ENCODE measurements around the gene CDH4.

CDH4 gene

DNA sequence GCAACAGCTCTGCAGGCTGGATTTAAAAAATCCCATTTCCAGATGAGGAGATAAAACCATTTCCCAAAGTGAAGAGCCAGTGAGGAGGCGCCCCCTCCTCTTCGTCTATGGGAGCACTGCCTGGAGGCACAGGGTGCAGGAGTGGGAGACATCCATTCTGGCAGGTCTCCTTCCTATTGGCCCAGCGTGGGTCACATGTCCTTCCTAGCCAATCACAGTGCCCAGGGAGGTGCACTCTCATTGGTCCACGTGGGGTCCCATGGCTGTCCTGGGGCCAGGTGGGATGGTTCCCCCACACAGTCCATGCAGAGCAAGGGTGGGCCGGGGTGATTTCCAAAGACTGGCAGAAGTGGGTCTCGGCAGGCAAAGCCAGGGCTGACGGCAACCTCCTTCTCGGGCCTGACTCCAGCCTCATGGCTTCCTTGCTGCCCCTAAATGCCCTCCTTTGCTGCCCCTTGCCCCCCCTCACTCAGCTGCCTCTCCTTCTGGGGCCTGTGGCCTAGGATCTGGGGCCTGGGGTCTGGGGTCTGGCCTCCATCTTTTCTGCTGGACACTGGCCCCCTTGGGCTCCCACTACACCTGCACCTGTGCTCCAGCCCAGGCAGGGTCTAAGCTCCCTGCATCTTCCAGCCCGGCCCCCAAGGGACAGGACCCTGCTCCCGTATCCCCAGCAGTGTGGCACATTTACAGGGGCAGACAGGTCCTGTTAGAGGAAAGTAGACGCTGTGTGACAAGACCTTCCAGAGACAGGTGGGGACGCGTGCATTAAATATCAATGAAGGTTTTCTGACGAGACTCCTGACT is 581.9 kb downstream of the CDH4 start:
- no peaks in the 10 kb centered on the region for H3K9me3 ChIP-seq (ENCODE audit: low read length)
- no peaks in the 10 kb centered on the region for H3K4me1 ChIP-seq (ENCODE audit: insufficient read depth, low read length)
- no peak overlapping the region for H3K4me3 ChIP-seq (ENCODE audit: low read depth in 1 of 2, low read length in 2 of 2)
- no peaks in the 10 kb centered on the region for H3K36me3 ChIP-seq (ENCODE audit: insufficient read depth, low read length)
- H3K27ac ChIP-seq (ENCODE audit: low read depth, low read length) = no peak overlapping the region
- no peak overlapping the region for H3K9ac ChIP-seq (ENCODE audit: low read length)
- peaks cover 0 to 9% of the 10 kb centered on the region in 2 donors for H3K27me3 ChIP-seq (ENCODE audit: control insufficient read depth in 1 of 2, insufficient read depth in 2 of 2, low read length in 2 of 2)

DNA sequence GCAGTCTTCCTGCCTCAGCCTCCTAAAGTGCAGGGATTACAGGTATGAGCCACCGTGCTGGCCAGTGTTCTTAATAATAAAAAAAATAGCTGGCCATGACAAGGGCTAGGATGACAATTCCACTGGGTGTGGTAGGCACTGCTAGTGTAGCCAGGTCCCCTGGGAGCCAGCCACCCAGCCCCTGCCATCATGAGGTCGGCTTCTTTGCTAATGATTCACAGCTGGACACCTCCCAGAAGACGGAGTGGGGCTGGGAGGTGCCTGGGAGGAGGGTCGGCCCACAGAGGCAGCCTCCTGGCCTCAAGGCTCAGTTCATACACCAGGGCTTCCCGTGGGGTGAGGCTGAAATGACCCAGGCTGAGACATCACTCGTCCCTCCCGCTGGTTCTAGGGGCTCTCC is 583.2 kb downstream of the CDH4 start:
- Histone ChIP-seq H3K9me3 (ENCODE audit: low read length) (no peaks in the 10 kb centered on the region), H3K9ac (ENCODE audit: low read length) (no peak overlapping the region), H3K4me3 (ENCODE audit: low read depth in 1 of 2, low read length in 2 of 2) (no peak overlapping the region), H3K27me3 (ENCODE audit: control insufficient read depth in 1 of 2, insufficient read depth in 2 of 2, low read length in 2 of 2) (peaks cover 0 to 9% of the 10 kb centered on the region in 2 donors), H3K36me3 (ENCODE audit: insufficient read depth, low read length) (no peaks in the 10 kb centered on the region), H3K27ac (ENCODE audit: low read depth, low read length) (no peak overlapping the region), H3K4me1 (ENCODE audit: insufficient read depth, low read length) (no peaks in the 10 kb centered on the region)

DNA sequence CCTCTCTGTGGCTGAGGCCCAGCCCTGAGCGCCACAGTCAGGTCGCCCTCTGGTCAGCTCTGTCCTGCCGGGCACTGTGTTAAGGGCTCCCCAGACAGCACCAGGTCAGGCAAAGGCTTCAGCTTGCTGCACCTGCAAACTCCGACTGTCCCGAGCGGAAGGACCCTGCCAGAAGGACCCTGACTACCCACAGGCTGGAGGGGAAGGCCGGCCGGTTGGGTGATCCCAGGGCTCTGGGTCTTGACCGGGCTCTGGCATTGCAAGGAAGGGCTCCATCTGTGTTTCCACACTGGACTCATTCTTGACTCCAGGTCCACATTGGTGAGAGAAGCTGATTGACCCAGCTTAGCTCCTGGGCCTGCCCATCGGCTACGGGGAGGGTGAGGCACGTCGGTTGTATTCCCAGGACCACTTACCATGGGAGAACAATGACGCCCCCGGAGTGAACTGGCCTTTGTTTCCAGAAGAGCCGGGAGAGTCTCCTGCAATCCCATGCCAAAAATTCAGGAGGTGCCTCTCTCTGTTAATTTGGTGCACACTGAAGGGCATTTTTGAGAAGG is 583.8 kb downstream of the CDH4 start:
- Histone ChIP-seq H3K4me3 (ENCODE audit: low read depth in 1 of 2, low read length in 2 of 2) (no peak overlapping the region), H3K27me3 (ENCODE audit: control insufficient read depth in 1 of 2, insufficient read depth in 2 of 2, low read length in 2 of 2) (peaks cover 0 to 9% of the 10 kb centered on the region in 2 donors), H3K27ac (ENCODE audit: low read depth, low read length) (no peak overlapping the region), H3K36me3 (ENCODE audit: insufficient read depth, low read length) (no peaks in the 10 kb centered on the region), H3K4me1 (ENCODE audit: insufficient read depth, low read length) (no peaks in the 10 kb centered on the region), H3K9ac (ENCODE audit: low read length) (no peak overlapping the region), H3K9me3 (ENCODE audit: low read length) (no peaks in the 10 kb centered on the region)

DNA sequence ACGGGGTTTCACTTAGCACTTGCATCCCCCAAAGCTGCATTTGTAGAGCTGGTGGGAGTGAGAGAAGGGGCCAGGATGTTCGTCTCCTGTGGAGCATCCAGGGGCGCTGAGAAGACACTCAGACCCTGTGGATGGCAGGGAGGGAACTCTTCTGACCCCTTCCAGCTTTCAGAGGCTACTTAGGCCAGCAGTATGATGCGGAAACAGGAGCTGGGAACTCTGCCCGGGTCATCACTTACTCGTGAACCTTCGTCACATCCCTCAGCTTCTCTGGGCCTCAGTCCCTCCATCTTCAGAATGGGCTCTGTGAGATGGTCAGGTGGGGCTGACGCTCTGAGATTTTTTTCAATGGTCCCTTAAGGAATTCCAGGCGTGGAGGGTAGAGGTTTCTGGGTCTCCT is 585.1 kb downstream of the CDH4 start:
- no peaks in the 10 kb centered on the region for H3K4me1 ChIP-seq (ENCODE audit: insufficient read depth, low read length)
- peaks cover 0 to under 1% of the 10 kb centered on the region in 2 donors for H3K27me3 ChIP-seq (ENCODE audit: control insufficient read depth in 1 of 2, insufficient read depth in 2 of 2, low read length in 2 of 2)
- H3K9ac ChIP-seq (ENCODE audit: low read length) = no peak overlapping the region
- no peak overlapping the region for H3K4me3 ChIP-seq (ENCODE audit: low read depth in 1 of 2, low read length in 2 of 2)
- no peak overlapping the region for H3K27ac ChIP-seq (ENCODE audit: low read depth, low read length)
- H3K36me3 ChIP-seq (ENCODE audit: insufficient read depth, low read length) = no peaks in the 10 kb centered on the region
- no peaks in the 10 kb centered on the region for H3K9me3 ChIP-seq (ENCODE audit: low read length)

DNA sequence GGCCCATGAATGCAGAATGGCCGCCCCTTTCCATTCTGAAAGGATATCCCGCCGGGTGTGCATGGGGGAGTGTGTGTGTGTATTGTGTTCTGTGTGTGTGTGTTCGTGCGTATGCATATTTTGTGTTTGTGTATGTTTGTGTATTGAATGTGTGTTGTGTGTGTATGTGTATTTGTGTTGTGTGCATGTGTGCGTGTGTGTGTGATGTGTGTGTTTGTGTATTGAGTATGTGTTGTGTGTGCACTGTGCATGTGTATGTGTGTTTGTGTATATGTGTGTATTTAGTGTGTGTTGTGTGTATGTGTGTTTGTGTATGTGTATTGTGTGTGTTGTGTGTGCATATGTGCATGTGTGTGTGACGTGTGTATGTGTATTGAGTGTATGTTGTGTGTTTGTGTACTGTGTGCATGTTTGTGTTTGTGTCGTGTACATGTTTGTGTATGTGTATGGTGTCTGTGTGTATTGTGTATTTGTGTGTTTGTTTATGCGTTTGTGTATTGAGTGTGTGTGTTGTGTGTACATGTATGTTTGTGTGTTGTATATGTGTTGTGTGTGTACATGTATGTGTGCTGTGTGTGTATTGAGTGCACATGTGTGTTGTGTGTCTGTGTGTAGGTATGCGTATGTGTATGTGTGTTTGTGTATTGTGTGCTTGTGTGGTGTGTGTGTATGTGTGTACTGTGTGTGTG is 587.3 kb downstream of the CDH4 start:
- Histone ChIP-seq H3K4me1 (ENCODE audit: insufficient read depth, low read length) (no peaks in the 10 kb centered on the region), H3K9ac (ENCODE audit: low read length) (no peak overlapping the region), H3K4me3 (ENCODE audit: low read depth in 1 of 2, low read length in 2 of 2) (no peak overlapping the region), H3K9me3 (ENCODE audit: low read length) (no peaks in the 10 kb centered on the region), H3K27me3 (ENCODE audit: control insufficient read depth in 1 of 2, insufficient read depth in 2 of 2, low read length in 2 of 2) (no peaks in the 10 kb centered on the region), H3K36me3 (ENCODE audit: insufficient read depth, low read length) (no peaks in the 10 kb centered on the region), H3K27ac (ENCODE audit: low read depth, low read length) (no peak overlapping the region)

DNA sequence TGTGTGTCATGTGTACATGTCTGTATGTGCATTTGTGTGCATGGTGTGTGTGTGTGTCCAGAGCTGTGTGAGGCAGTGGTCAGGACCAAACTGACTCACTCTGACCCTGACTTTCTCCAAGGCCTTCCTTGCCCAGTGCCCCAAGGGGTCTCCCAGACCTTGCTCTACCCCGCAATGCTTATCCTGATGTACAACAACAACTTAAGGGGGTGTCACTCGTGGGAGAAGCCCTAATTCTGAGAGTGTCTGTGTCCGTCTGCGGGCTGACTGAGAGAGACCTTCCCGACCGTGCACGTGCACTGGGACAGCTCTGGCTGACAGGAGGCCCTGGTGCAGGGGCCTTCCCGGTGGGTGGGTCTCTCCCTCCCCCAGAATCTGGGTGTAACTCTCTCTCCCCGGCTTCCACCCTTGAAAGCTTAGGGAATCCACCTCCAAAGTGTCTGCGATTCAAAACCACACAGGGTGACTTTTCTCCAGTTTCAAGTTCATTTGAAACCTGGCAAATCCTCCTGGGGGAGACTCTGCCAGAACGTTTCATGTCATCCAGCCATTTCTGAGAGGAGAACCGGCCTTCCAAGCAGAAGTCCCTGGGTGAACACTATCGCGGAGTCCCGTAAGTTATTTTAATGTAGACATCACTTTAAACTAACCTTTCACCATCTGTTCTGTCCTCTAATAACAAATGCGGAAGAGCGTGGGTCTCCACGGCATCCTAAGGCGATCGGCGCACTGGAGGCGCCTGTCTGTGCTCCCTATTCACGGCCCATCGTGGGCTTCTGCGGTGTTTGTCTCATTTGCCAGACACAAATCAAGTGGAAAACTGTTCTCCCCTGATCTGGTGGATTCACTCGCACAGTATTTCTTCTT is 588.1 kb downstream of the CDH4 start:
- no peaks in the 10 kb centered on the region for H3K36me3 ChIP-seq (ENCODE audit: insufficient read depth, low read length)
- H3K27ac ChIP-seq (ENCODE audit: low read depth, low read length) = no peak overlapping the region
- no peaks in the 10 kb centered on the region for H3K4me1 ChIP-seq (ENCODE audit: insufficient read depth, low read length)
- no peaks in the 10 kb centered on the region for H3K9me3 ChIP-seq (ENCODE audit: low read length)
- no peak overlapping the region for H3K9ac ChIP-seq (ENCODE audit: low read length)
- H3K4me3 ChIP-seq (ENCODE audit: low read depth in 1 of 2, low read length in 2 of 2) = no peak overlapping the region
- no peaks in the 10 kb centered on the region for H3K27me3 ChIP-seq (ENCODE audit: control insufficient read depth in 1 of 2, insufficient read depth in 2 of 2, low read length in 2 of 2)

DNA sequence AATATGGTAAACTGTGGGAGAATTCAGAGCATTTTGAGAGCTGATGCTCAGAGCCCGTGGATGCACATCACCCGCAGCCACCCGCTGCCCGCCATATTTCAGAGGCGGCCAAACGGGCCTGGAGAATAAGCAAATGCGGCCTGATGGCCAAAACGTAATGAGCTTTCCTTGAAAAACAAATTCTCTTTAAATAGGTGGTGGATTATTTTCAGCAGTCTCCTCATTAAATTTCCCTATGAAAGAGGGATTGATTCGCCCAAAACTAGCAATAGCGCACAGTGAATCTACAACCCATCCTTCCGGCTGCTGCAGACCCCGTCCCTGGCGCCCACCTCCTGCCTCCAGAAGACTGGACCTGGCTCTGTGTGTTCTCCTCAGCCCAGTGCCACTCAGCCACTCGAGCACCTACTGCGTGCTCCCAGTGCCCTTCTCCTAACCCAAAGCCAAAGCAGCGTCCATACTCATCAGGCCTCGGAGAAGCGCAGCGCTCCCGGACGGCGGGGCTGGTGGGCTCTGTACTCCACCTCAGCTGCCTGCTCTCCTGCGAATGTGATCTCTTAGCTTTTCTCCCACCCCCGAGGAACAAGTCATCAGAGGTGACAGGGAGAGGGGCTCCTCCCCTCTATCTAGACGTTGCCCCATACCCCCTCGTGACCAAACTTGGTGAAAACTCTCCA is 588.9 kb downstream of the CDH4 start:
- Histone ChIP-seq H3K4me3 (ENCODE audit: low read depth in 1 of 2, low read length in 2 of 2) (no peak overlapping the region), H3K4me1 (ENCODE audit: insufficient read depth, low read length) (no peaks in the 10 kb centered on the region), H3K9ac (ENCODE audit: low read length) (no peak overlapping the region), H3K9me3 (ENCODE audit: low read length) (no peaks in the 10 kb centered on the region), H3K27ac (ENCODE audit: low read depth, low read length) (no peak overlapping the region), H3K27me3 (ENCODE audit: control insufficient read depth in 1 of 2, insufficient read depth in 2 of 2, low read length in 2 of 2) (no peaks in the 10 kb centered on the region), H3K36me3 (ENCODE audit: insufficient read depth, low read length) (no peaks in the 10 kb centered on the region)

DNA sequence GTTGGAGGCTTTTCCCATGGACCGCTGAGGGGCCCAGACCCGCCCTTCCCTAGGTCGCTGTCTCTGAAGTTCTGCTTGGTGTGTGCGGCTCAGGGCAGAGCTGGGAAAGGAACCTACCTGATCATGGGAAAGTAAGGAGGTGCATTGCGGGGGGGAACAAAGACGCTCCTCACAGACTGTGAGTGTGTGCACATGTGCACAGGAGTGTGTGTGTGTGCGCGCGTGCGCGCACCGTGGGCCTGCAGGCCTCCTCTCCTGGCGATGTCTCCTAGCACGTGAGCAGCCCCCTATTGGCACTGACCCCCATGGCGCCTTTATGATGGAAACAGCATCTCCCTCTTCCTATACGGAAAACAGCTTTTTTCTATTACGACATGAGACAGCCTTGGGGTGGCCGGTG is 589.5 kb downstream of the CDH4 start:
- no peaks in the 10 kb centered on the region for H3K9me3 ChIP-seq (ENCODE audit: low read length)
- no peak overlapping the region for H3K4me3 ChIP-seq (ENCODE audit: low read depth in 1 of 2, low read length in 2 of 2)
- no peaks in the 10 kb centered on the region for H3K4me1 ChIP-seq (ENCODE audit: insufficient read depth, low read length)
- no peaks in the 10 kb centered on the region for H3K36me3 ChIP-seq (ENCODE audit: insufficient read depth, low read length)
- H3K9ac ChIP-seq (ENCODE audit: low read length) = no peak overlapping the region
- H3K27ac ChIP-seq (ENCODE audit: low read depth, low read length) = no peak overlapping the region
- H3K27me3 ChIP-seq (ENCODE audit: control insufficient read depth in 1 of 2, insufficient read depth in 2 of 2, low read length in 2 of 2) = no peaks in the 10 kb centered on the region

DNA sequence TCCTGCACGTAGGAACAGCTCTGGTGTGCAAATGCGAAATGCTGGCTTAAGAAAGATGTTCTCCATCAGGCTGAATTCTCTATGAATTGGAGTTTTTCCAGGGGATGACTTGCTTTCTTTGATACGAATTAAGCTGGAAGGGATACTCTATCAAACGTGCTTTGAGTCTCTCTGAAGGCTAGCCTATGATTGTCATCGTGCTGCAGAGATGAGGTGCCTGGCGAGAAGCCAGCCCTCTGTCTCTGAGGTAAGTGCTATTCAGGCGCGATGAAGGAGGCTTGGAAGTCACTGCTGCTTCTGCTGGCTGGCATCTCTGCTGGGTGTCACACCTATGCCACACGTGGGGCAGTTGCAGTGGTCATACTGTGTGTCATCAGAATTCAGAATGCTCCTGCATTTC is 589.9 kb downstream of the CDH4 start:
- no peaks in the 10 kb centered on the region for H3K9me3 ChIP-seq (ENCODE audit: low read length)
- H3K27me3 ChIP-seq (ENCODE audit: control insufficient read depth in 1 of 2, insufficient read depth in 2 of 2, low read length in 2 of 2) = no peaks in the 10 kb centered on the region
- no peaks in the 10 kb centered on the region for H3K4me1 ChIP-seq (ENCODE audit: insufficient read depth, low read length)
- no peak overlapping the region for H3K4me3 ChIP-seq (ENCODE audit: low read depth in 1 of 2, low read length in 2 of 2)
- H3K9ac ChIP-seq (ENCODE audit: low read length) = no peak overlapping the region
- H3K36me3 ChIP-seq (ENCODE audit: insufficient read depth, low read length) = no peaks in the 10 kb centered on the region
- no peak overlapping the region for H3K27ac ChIP-seq (ENCODE audit: low read depth, low read length)

DNA sequence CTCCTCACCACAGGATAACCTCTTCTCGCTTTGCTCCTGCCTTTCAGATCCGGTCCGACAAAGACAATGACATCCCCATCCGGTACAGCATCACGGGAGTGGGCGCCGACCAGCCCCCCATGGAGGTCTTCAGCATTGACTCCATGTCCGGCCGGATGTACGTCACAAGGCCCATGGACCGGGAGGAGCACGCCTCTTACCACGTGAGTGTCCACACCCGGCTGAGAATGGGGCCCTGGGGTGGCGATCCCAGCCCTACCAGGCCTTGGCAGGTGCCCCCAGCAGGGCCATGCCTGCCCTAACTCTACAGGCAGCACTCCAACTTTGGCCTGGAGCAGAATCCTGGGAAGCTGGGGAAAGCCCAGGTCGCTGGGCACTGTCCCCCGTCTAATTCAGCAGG is 592.6 kb downstream of the CDH4 start:
- no peaks in the 10 kb centered on the region for H3K9me3 ChIP-seq (ENCODE audit: low read length)
- no peaks in the 10 kb centered on the region for H3K27me3 ChIP-seq (ENCODE audit: control insufficient read depth in 1 of 2, insufficient read depth in 2 of 2, low read length in 2 of 2)
- H3K4me3 ChIP-seq (ENCODE audit: low read depth in 1 of 2, low read length in 2 of 2) = no peak overlapping the region
- no peak overlapping the region for H3K27ac ChIP-seq (ENCODE audit: low read depth, low read length)
- no peak overlapping the region for H3K9ac ChIP-seq (ENCODE audit: low read length)
- H3K4me1 ChIP-seq (ENCODE audit: insufficient read depth, low read length) = no peaks in the 10 kb centered on the region
- H3K36me3 ChIP-seq (ENCODE audit: insufficient read depth, low read length) = no peaks in the 10 kb centered on the region

DNA sequence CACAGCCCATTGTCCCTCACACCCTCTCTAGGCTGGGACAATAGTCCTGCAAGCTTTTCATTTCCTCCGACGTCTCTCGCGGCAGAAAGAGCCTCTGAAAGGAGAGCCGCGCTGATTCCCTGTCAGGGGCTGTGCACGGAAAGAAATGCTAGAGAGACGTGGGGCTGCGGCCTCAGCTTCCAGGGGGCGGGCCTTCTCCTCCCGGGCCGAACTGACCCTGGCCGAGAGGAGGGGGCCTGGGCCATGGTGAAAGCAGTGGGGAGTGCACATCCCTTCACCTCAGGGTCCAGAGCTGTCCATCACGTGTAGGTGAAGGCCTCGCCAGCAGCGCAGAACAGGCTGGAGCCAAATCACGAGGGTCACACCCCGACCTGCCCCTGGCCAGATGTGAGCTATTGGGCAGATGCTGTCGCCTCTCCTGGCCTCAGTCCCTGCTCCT is 593.2 kb downstream of the CDH4 start:
- H3K4me1 ChIP-seq (ENCODE audit: insufficient read depth, low read length) = no peaks in the 10 kb centered on the region
- H3K9ac ChIP-seq (ENCODE audit: low read length) = no peak overlapping the region
- H3K4me3 ChIP-seq (ENCODE audit: low read depth in 1 of 2, low read length in 2 of 2) = no peak overlapping the region
- H3K27ac ChIP-seq (ENCODE audit: low read depth, low read length) = no peak overlapping the region
- H3K36me3 ChIP-seq (ENCODE audit: insufficient read depth, low read length) = no peaks in the 10 kb centered on the region
- no peaks in the 10 kb centered on the region for H3K27me3 ChIP-seq (ENCODE audit: control insufficient read depth in 1 of 2, insufficient read depth in 2 of 2, low read length in 2 of 2)
- no peaks in the 10 kb centered on the region for H3K9me3 ChIP-seq (ENCODE audit: low read length)
